NOMO-1 treated with DMSO at 0.1 percent for 48 hours (cell line): Measurements from ENCODE around the gene HDAC10.

Experiments used
- DNase-seq: peaks from one replicate; lab custom pipeline; 2025; ENCODE audit not compliant: unreplicated experiment; lab: John Stamatoyannopoulos, UW

Gene HDAC10

GRCh38 chr22:50271519-50271970 is 20.5 kb upstream of the HDAC10 start:
- DNase-seq: peak; percentile 17

- peak; percentile 40 for DNase-seq
These were observed 19.8 kb upstream of the HDAC10 start for GRCh38 chr22:50270666-50271394.

- no peak for DNase-seq
These were observed 19.1 kb upstream of the HDAC10 start, which contains the start of gene MAPK11 for GRCh38 chr22:50269970-50270665. TSS of gene MAPK11 (minus strand) at chr22:50270380. CDS start at chr22:50270292, 88 bp downstream.

GRCh38 chr22:50269573-50269969 is 18.5 kb upstream of the HDAC10 start:
- DNase-seq: no peak

GRCh38 chr22:50268655-50269113 is 17.6 kb upstream of the HDAC10 start:
- DNase-seq: no peak

DNA sequence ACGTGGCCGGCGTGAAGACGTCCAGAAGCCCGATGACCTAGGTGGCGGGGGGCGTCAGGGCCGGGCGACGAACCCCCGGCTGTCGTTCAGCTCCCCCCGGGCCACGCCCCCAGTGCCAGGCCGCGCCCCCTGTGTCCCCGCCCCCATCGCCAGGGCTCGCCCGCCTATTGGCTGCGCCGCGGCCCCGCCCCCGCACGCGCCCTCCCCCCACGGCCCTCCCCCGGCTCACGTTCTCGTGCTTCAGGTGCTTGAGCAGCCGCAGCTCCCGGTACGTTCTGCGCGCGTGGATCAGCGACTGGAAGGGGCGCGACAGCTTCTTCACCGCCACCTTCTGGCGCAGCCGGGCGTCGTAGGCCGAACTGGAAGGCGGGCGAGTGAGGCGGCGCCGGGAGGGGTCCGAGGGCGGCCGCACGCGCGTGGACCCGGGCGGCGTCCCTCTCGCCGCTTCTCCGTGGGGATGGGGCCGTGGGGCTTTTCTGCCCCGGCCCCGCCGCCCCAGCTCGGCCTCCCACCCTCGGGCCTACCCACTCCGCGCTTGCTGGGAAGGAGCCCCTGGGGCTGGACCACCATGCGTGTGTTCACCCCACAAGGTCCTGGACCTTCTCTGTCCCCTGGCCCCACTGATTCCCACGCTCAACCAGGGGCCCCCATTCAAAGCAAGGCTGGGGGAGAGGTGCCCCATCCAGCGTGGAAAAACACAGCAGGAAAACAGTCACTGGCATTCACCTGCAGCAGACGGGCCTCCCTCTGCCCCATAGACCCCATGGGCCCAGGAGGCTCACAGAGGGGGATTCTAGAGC is 16.7 kb upstream of the HDAC10 start:
- no peak for DNase-seq

GRCh38 chr22:50266994-50267393 is 15.9 kb upstream of the HDAC10 start:
- DNase-seq: no peak

DNA sequence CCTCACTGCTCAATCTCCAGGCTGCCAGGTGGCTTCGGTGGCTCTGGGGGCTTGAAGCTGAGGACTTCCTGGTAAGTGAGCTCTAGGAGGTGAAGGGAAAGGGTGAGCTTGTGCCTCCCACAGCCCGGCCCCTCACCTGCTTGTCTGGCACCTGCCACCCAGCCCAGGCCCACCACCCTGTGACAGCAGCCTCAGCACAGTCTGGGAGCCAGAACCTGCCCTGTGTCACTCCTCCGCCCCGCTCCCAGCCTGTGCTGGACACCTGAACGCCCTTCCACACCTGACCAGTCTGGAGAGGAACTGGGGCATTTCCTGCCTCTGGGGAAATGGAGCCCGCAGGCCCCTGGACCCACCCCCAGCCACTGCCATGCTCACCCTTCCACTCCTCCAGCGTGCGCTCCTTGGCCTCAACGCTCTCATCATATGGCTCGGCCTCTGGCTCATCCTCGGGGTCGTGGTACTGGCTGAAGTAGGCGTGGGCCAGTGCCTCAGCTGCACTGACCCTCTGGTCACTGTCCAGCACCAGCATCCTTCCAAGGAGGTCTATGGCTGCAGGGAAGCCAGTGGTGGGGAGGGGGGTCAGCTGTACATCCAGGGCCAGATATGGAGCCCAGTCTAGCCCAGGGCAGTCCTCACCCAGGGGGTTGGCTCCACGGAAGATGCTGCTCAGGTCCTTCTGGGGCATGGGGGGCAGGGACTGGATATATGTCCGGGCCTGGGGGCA is 14.0 kb upstream of the HDAC10 start:
- no peak for DNase-seq

DNA sequence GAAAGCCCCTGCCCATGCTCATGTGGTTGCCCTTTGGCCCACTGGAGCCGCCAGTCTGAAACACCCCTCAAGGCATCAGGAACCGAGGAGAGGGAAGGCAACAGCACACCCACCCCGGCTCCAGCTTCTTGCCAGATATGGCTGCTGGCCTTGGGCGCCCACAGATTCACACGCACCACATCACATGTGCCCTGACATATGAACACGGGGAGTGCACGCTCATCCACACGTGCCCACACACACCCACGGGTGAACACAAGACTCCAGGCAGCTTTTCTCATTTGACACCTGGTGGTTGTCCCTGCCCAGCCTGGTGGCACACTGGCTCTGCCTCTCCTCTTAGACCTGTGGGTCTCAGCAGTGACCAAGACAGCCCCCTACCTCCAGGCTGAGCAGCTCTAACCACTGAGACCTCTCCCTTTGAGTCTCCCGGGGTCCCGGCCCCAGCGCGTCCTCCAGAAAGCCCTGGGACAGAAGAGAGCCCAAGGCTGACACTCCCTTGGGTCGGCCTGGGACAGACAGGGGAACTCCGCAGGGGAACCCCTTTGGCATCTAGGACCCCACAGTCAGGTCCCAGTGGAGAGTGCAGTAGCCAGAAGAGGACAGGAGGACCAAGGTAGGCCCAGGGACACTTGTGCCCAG is 13.2 kb upstream of the HDAC10 start:
- DNase-seq: no peak

DNA sequence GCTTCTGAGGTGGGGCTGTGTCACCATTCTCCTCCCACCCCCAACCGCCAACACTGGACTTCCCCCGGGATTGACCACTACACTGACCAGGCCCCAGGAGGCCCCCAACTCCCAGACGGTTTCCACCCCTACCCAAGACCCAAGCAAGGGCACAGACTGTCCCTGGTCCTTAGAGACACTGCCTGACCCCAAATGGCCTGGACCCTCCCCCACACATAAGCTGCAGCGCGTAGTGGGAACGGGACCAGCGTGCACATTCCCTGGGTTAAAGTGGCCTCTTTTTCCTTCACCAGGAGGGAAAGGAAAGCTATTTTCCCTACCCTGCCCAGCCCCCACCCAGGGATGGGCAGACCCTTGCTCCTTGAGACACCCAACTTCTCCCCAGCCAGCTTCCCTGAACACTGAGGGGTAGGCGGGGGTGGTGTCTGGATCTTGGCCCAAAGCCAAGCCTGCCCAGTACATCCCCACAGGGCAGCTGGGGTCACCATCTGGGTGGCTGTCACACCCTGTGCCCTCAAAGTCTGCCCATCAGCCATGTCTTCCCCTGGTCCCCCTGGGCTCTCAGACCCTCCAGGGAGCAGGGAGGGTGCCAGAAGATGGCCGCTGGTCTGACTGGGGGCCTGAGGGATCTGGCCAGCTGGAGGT is 12.0 kb upstream of the HDAC10 start:
- no peak for DNase-seq

- no peak for DNase-seq
These were observed 11.4 kb upstream of the HDAC10 start for GRCh38 chr22:50262460-50262911.

- DNase-seq: peak; percentile 4
These were observed 10.8 kb upstream of the HDAC10 start, which contains the start of gene MAPK12 for GRCh38 chr22:50261615-50262459. TSS of gene MAPK12 (minus strand) at chr22:50261683. CDS start at chr22:50261509, 174 bp downstream.

DNA sequence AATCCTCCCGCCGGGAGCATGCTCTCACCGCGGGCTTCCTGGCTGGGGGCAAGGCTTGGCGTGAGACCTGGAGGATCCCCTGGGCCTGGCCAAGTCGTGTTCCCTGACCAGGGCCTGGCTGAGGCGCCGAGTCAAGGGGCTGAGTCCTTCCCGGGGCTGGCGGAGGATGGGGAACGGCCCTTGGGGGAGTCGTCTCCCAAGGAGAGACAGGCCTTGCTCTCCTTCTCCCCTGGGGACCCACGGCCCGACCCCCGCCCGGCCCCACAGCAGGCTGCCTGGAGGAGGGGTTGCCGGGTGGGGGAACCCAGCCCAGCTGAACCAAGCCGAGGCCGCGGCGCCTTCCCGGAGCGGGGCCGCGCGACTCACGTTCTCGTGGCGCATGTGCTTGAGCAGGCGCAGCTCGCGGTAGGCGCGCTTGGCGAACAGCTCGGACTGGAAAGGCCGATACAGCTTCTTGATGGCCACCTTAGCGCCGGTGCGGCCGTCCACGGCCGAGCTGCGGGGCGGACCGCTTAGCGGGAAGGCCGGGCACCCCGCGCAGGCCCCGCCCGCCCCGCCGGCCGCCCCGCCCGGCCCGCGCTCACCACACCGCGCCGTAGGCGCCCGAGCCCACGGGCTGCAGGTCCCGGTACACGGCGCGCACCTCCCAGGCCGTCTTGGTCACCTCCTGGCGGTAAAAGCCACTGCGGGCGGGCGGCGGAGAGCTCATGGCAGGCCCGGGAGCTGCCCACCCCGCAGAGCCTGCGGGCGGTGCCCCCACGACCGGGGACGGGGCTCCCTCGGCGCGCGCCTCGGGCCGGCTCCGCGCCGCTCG is 9.9 kb upstream of the HDAC10 start:
- peak; percentile 32 for DNase-seq

DNA sequence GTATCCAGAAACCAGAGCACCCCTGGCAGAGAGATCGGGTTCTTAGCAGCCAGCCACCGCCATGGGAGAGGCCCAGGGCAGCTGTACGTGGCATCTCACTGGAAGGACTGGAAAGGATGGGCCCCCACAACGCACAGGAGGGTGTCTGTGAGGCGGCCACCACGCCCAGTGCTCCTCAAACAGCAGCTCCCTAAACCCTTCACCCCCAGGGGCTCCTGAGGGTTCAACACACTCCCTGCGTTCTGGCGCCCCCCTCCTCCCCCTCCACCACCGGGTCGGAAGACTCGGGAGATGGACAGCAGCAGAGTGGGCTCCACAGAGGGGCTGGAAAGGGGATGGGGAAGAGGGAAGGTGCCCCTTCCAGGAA is 9.4 kb upstream of the HDAC10 start:
- no peak for DNase-seq

GRCh38 chr22:50259302-50259701 is 8.2 kb upstream of the HDAC10 start:
- DNase-seq: no peak

- DNase-seq: no peak
These were observed 7.6 kb upstream of the HDAC10 start for GRCh38 chr22:50258361-50259292.
